Activated T-cell treated with anti-CD3 and anti-CD28 coated beads for 1 hour (primary cell): ENCODE results near the gene BTBD9.

Experiments
- DNase-seq: peaks from one replicate; pipeline ENCODE4 v3.0.0-alpha.2; 2020; ENCODE audit warnings: low read depth

The BTBD9 gene

GRCh38 chr6:38176797-38177751, 462.7 kb downstream of the BTBD9 start:
- DNase-seq: no peak

GRCh38 chr6:38175786-38176185, 463.9 kb downstream of the BTBD9 start:
- DNase-seq: no peak

GRCh38 chr6:38174806-38175495, 464.8 kb downstream of the BTBD9 start:
- no peak for DNase-seq

GRCh38 chr6:38174315-38174714, 465.4 kb downstream of the BTBD9 start:
- no peak for DNase-seq

- DNase-seq: no peak
These were observed 465.8 kb downstream of the BTBD9 start for GRCh38 chr6:38173909-38174308.

GRCh38 chr6:38172739-38173410, 466.9 kb downstream of the BTBD9 start:
- DNase-seq: no peak

- DNase-seq: no peak
These were observed 467.6 kb downstream of the BTBD9 start for GRCh38 chr6:38171997-38172738.

- no peak for DNase-seq
These were observed 468.9 kb downstream of the BTBD9 start for GRCh38 chr6:38170666-38171355.

GRCh38 chr6:38169977-38170526, 469.7 kb downstream of the BTBD9 start:
- no peak for DNase-seq

GRCh38 chr6:38169221-38169976, 470.3 kb downstream of the BTBD9 start:
- DNase-seq: no peak

GRCh38 chr6:38168699-38169098, 471.0 kb downstream of the BTBD9 start:
- no peak for DNase-seq

GRCh38 chr6:38168126-38168525, 471.6 kb downstream of the BTBD9 start:
- no peak for DNase-seq

- DNase-seq: no peak
These were observed 472.1 kb downstream of the BTBD9 start for GRCh38 chr6:38167598-38167997.

GRCh38 chr6:38166411-38167240, 473.1 kb downstream of the BTBD9 start:
- no peak for DNase-seq

- DNase-seq: no peak
These were observed 475.0 kb downstream of the BTBD9 start for GRCh38 chr6:38164671-38165108.

- DNase-seq: no peak
These were observed 475.6 kb downstream of the BTBD9 start for GRCh38 chr6:38164131-38164481.

GRCh38 chr6:38163186-38164130, 476.3 kb downstream of the BTBD9 start:
- DNase-seq: no peak

- no peak for DNase-seq
These were observed 477.1 kb downstream of the BTBD9 start for GRCh38 chr6:38162493-38163185.
